Gastroesophageal sphincter (tissue), 4 donors: ENCODE results near the gene RIOK3. TPM values are rescaled to one million over a fixed set of nuclear protein-coding genes. Genes with fewer than 3 reads are reported as not detected.
"Not testable (repeated sequence)": the region's sequence is repeated elsewhere in the genome, so short reads cannot be mapped to it uniquely, and the experiment has no call there.

ENCODE experiments used
- ATAC-seq: fragments of 150-250 bp; one replicate; pipeline ENCODE4 v1.9.1; 2016; ENCODE audit warnings: mild to moderate bottlenecking, moderate library complexity
- H3K27ac ChIP-seq, 4 donors: fragments of 200-600 bp; sonication (generic) in 3 of 4; 1 replicate in 3 of 4; 2 replicates in 1 of 4; pipeline ENCODE4 v1.5.1; 2016 to 2019
- H3K27me3 ChIP-seq: fragments of 200-600 bp; sonication (generic); one replicate; pipeline ENCODE4 v1.5.1; 2019
- H3K36me3 ChIP-seq, 2 donors: fragments of 200-600 bp; sonication (generic); one replicate each; pipeline ENCODE4 v1.5.1; 2019; ENCODE audit warnings: control low read depth in 1 of 2
- H3K4me1 ChIP-seq, 3 donors: fragments of 200-600 bp; sonication (generic); 1 replicate in 2 of 3; 2 replicates in 1 of 3; pipeline ENCODE4 v1.5.1; 2016 to 2019; ENCODE audit warnings: control low read depth in 2 of 3
- H3K4me3 ChIP-seq, 2 donors: fragments of 200-600 bp; sonication (generic); one replicate each; pipeline ENCODE4 v1.5.1; 2019; ENCODE audit warnings: mild to moderate bottlenecking in 1 of 2, moderate library complexity in 1 of 2
- H3K9me3 ChIP-seq, 3 donors: fragments of 200-600 bp; sonication (generic); one replicate each; pipeline ENCODE4 v1.5.1; 2017 to 2019; ENCODE audit warnings: control low read depth in 2 of 3
- EP300 ChIP-seq: sonication (generic); formaldehyde crosslinking; IDR thresholded peaks from one replicate; pipeline ENCODE4 v1.6.1; 2017; ENCODE audit warnings: antibody characterized with exemption, mild to moderate bottlenecking
- POLR2A ChIP-seq, 2 donors: fragments of 450-650 bp; IDR thresholded peaks; one replicate each; pipeline ENCODE4 v1.6.1; 2017; ENCODE audit warnings: antibody characterized with exemption in 2 of 2, mild to moderate bottlenecking in 2 of 2, moderate library complexity in 1 of 2
- POLR2AphosphoS5 ChIP-seq: sonication (generic); formaldehyde crosslinking; IDR thresholded peaks from one replicate; pipeline ENCODE4 v1.6.1; 2017; ENCODE audit warnings: antibody characterized with exemption
- WGBS, 2 donors: methylation state at CpG; one replicate each; pipeline ENCODE4 v1.1.5; 2018; ENCODE audit warnings: low coverage in 1 of 2; 5-methylcytosine and 5-hydroxymethylcytosine counted together
- total RNA-seq, 4 donors: library from RNA; depleted of rRNA; stranded (reverse); fragments of >200 nt; gene quantifications; one replicate each; pipeline ENCODE4 v1.1.0, GENCODE V29; 2016
- TF ChIP-seq, protein P1 (sequence below), 4 experiments: fragments of 200-600 bp in 2 of 4; fragments of 450-650 bp in 2 of 4; sonication (generic) in 1 of 4; IDR thresholded peaks; one replicate each; pipeline ENCODE4 v1.5.1; 2017 to 2019; ENCODE audit warnings: antibody characterized with exemption in 4 of 4, mild to moderate bottlenecking in 2 of 4, moderate library complexity in 2 of 4

Gene RIOK3
- total RNA-seq, 4 donors from 2014 or later = 30.8 to 84.1 (median 51.3) TPM

DNA sequence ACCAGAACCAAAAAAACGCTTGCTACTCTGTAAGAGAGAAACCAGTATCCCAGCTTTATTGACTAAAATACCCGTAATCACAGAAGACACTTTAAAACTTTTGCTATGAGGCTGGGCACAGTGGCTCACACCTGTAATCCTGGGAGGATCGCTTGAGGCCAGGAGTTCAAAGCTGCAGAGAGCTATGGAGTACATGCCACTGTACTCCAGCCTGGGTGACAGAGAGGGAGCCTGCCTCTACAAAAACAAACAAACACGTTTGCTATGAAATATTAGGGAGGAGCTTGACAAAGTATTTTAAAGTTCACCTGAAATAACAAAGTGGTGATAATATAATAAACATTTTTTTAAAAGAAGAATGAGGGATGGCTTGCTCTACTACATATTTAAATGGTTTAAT, 28.5 kb upstream of the RIOK3 start:
- H3K9me3 ChIP-seq = no peaks in the 10 kb centered on the region
- TF ChIP-seq, protein P1, sequence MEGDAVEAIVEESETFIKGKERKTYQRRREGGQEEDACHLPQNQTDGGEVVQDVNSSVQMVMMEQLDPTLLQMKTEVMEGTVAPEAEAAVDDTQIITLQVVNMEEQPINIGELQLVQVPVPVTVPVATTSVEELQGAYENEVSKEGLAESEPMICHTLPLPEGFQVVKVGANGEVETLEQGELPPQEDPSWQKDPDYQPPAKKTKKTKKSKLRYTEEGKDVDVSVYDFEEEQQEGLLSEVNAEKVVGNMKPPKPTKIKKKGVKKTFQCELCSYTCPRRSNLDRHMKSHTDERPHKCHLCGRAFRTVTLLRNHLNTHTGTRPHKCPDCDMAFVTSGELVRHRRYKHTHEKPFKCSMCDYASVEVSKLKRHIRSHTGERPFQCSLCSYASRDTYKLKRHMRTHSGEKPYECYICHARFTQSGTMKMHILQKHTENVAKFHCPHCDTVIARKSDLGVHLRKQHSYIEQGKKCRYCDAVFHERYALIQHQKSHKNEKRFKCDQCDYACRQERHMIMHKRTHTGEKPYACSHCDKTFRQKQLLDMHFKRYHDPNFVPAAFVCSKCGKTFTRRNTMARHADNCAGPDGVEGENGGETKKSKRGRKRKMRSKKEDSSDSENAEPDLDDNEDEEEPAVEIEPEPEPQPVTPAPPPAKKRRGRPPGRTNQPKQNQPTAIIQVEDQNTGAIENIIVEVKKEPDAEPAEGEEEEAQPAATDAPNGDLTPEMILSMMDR (IDR thresholded peaks at IDR 0.05) = no peak
- TF ChIP-seq POLR2AphosphoS5 (no peak), EP300 (no peak), POLR2A (IDR thresholded peaks at IDR 0.05) (no peak)
- 86 to 87% methylated on average over 3 to 4 of the region's 4 CpGs for WGBS, 2 donors
- H3K4me1 ChIP-seq = no peaks in the 10 kb centered on the region
- no peak overlapping the region for H3K4me3 ChIP-seq
- no peak overlapping the region for H3K27ac ChIP-seq
- no peaks in the 10 kb centered on the region for H3K27me3 ChIP-seq
- H3K36me3 ChIP-seq = no peaks in the 10 kb centered on the region
- no peak for ATAC-seq

DNA sequence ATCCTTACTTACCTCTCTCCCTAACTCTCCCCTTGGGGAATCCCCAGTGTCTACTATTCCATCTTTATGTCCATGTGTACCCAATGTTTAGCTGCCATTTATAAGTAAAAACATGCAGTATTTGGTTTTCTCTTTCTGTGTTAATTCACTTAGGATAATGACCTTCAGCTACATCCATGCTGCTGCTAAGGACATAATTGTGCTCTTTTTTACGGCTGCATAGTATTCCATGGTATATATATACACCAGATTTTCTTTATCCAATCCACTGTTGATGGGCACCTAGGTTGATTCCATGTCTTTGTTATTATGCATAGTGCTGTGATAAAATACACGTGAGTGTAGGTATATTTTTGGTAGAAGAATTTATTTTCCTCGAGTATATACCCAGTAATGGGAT, 24.3 kb upstream of the RIOK3 start:
- H3K4me3 ChIP-seq = no peak overlapping the region
- no peak for ATAC-seq
- H3K27me3 ChIP-seq = no peaks in the 10 kb centered on the region
- H3K27ac ChIP-seq = no peak overlapping the region
- H3K9me3 ChIP-seq = no peaks in the 10 kb centered on the region
- TF ChIP-seq, protein P1 (IDR thresholded peaks at IDR 0.05) = no peak
- TF ChIP-seq POLR2AphosphoS5 (no peak), EP300 (no peak), POLR2A (IDR thresholded peaks at IDR 0.05) (no peak)
- H3K36me3 ChIP-seq = no peaks in the 10 kb centered on the region
- no peaks in the 10 kb centered on the region for H3K4me1 ChIP-seq
- 72 to 100% methylated on average over 3 of the region's 3 CpGs for WGBS, 2 donors

DNA sequence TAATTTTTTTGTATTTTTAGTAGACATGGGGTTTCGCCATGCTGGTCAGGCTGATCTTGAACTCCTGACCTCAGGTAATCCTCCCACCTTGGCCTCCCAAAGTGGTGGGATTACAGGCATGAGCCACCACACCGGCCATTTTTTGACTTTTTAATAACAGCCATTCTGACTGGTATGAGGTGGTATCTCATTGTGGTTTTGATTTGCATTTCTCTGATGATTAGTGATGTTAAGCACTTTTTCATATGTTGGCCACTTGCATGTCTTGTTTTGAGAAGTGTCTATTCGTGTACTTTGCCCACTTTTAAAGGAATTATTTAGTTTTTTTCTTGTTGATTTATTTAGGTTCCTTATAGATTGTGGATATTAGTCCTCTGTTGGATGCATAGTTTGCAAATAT, 23.5 kb upstream of the RIOK3 start:
- not testable (repeated sequence) for H3K4me3 ChIP-seq, H3K27ac ChIP-seq, H3K9me3 ChIP-seq, H3K36me3 ChIP-seq, ATAC-seq, H3K4me1 ChIP-seq, H3K27me3 ChIP-seq
- WGBS, 2 donors = 56 to 83% methylated on average over 3 of the region's 3 CpGs

DNA sequence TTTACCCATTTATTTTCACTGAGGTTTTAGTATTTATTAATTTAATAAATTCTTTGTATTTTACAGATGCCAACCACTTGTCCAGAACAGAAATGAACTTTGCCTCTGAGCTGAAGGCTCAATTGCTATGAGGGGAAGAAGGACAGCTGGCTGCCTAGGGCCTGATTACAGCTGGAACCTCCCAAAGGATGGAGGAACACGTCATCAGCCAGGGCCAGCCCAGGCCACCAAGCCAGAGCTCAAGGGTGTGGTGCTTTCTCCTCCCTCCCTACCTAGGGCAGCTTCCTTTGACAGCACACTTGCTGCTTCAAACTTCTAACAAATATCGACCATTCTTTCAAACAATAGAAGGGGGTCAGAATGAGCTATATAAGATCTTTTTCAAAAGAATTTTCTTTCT, 19.7 kb upstream of the RIOK3 start:
- H3K36me3 ChIP-seq = no peaks in the 10 kb centered on the region
- no peak overlapping the region for H3K4me3 ChIP-seq
- peak; percentile 50 for ATAC-seq
- WGBS, 2 donors = 61 to 67% methylated on average over 1 to 2 of the region's 2 CpGs
- no peak overlapping the region for H3K27ac ChIP-seq
- no peak for TF ChIP-seq POLR2AphosphoS5
- no peak for TF ChIP-seq EP300
- TF ChIP-seq POLR2A (IDR thresholded peaks at IDR 0.05) = no peak
- no peaks in the 10 kb centered on the region for H3K27me3 ChIP-seq
- no peaks in the 10 kb centered on the region for H3K9me3 ChIP-seq
- H3K4me1 ChIP-seq = peaks cover 0 to 17% (median 0%) of the 10 kb centered on the region in 3 donors

DNA sequence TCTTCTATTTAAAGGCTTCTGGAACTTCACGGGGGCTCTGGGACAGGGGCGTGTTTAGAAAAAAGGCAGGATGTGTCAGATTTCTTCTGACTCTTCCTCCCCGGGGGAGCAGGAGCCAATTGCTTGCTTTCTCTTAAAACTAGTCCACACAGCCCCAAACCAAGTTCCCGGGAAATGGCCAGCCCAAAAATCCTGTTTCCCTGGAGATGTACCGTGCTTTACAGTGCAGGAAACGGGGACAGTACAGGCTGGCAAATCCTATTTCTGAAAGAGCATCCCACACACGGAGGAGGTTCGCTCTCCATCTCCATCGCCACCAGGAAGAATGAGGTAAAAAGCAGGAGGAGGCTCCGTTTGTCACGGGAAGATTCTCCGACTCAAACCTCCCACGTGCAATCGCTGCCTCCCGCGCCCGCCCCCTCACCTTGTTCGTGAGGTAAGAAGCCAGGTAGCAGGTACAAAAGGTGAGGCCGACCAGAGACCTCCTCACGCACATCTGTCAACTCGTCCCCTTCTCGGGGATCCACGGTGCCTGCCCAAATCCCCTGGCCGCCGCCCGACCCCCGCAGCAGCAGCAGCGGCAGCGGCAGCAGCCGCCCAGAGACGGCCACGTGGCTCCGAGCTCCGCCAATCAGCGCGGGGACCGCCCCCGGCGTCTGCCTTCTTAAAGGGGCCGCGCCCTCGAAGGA, 15.6 kb upstream of the RIOK3 start:
- Histone ChIP-seq H3K4me3 (peak overlapping the region; percentile 66 to 73), H3K27me3 (no peaks in the 10 kb centered on the region), H3K9me3 (no peaks in the 10 kb centered on the region), H3K27ac (peak overlapping the region in 3 of 4 donors; percentile 67 to 78 (median 72)), H3K36me3 (no peaks in the 10 kb centered on the region), H3K4me1 (peaks cover 0 to 19% (median 0%) of the 10 kb centered on the region in 3 donors)
- TF ChIP-seq EP300 (no peak), POLR2AphosphoS5 (no peak), POLR2A (IDR thresholded peaks at IDR 0.05) (peak in 1 of 2 donors; percentile 14)
- TF ChIP-seq, protein P1 (IDR thresholded peaks at IDR 0.05) = no peak
- peak; percentile 95 for ATAC-seq
- 0% methylated on average over 2 to 26 of the region's 42 CpGs for WGBS, 2 donors

DNA sequence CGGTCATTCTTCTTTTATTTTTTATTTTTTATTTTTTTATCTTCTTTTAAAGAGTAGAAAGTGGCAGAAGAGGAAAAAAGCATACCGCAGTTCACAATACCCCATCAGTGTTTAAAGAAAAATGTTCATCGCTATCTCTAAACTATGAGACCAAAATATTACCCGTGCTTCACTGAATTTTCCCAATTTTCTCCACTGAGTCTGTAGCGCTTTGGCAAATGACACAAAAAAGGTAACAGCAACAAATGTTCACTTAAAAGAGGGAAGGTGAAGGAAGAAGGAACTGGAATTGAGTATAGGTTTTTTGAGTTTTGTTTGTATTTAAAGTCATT, 15.1 kb upstream of the RIOK3 start:
- 25 to 37% methylated on average over 4 to 5 of the region's 5 CpGs for WGBS, 2 donors
- no peaks in the 10 kb centered on the region for H3K36me3 ChIP-seq
- H3K27ac ChIP-seq = peak overlapping the region in 2 of 4 donors; percentile 72 to 78
- ATAC-seq = no peak
- H3K9me3 ChIP-seq = no peaks in the 10 kb centered on the region
- H3K4me1 ChIP-seq = peaks cover 0 to 19% (median 0%) of the 10 kb centered on the region in 3 donors
- TF ChIP-seq, protein P1 (IDR thresholded peaks at IDR 0.05) = no peak
- TF ChIP-seq POLR2A (IDR thresholded peaks at IDR 0.05) = no peak
- no peak for TF ChIP-seq EP300
- TF ChIP-seq POLR2AphosphoS5 = no peak
- H3K27me3 ChIP-seq = no peaks in the 10 kb centered on the region
- peak overlapping the region; percentile 66 to 73 for H3K4me3 ChIP-seq
